Measurements from ENCODE around the gene PLA2G4E. TPM values are rescaled to one million over a fixed set of nuclear protein-coding genes. Genes with fewer than 3 reads are reported as not detected.

Gene PLA2G4E
- total RNA-seq, 6 experiments from 2014 or later: not detected

GRCh38 chr15:41971895-41972252 lies 49.0 kb downstream of the PLA2G4E start:
- intact Hi-C loops (cut with DNase I): no loop called here
- peaks cover 0 to 14% (median 3%) of the 10 kb centered on the region in 4 donors for H3K4me1 ChIP-seq
- ATAC-seq: peak; percentile 21 to 67 (median 53)

GRCh38 chr15:41971089-41971894 lies 49.5 kb downstream of the PLA2G4E start:
- DNase-seq (peak; percentile 59 to 73 (median 66)), ATAC-seq (peak; percentile 40 to 52 (median 51))
- WGBS (ENCODE audit: insufficient coverage, low coverage, low lambda C conversion rate, missing lambda C conversion rate): 4% methylated on average over 16 of the region's 16 CpGs
- H3K4me1 ChIP-seq: peaks cover 0 to 14% (median 3%) of the 10 kb centered on the region in 4 donors
- H3K4me3 ChIP-seq: peak overlapping the region; percentile 93 to 99 (median 94)
- no peaks in the 10 kb centered on the region for H3K27me3 ChIP-seq
- peak overlapping the region; percentile 87 to 96 (median 88) for H3K27ac ChIP-seq
- peak; percentile 54 for TF ChIP-seq POLR2A (IDR thresholded peaks at IDR 0.05)
- TF ChIP-seq CTCF (IDR thresholded peaks at IDR 0.05): peak in 1 of 4 donors; percentile 16
- intact Hi-C loops (cut with DNase I): no loop called here
- no peaks in the 10 kb centered on the region for H3K9me3 ChIP-seq
- H3K36me3 ChIP-seq: no peaks in the 10 kb centered on the region

More at GRCh38 chr15:41971895-41972252, 49.0 kb downstream of the PLA2G4E start:
- peak in 1 of 3 donors; percentile 70 for DNase-seq
- Histone ChIP-seq H3K27me3 (no peaks in the 10 kb centered on the region), H3K36me3 (no peaks in the 10 kb centered on the region), H3K4me3 (peak overlapping the region; percentile 93 to 99 (median 94)), H3K27ac (peak overlapping the region; percentile 87 to 96 (median 88)), H3K9me3 (no peaks in the 10 kb centered on the region)
- TF ChIP-seq CTCF (IDR thresholded peaks at IDR 0.05) (no peak), POLR2A (IDR thresholded peaks at IDR 0.05) (no peak)
- WGBS (ENCODE audit: insufficient coverage, low coverage, low lambda C conversion rate, missing lambda C conversion rate): 0% methylated on average over 10 of the region's 46 CpGs

- Histone ChIP-seq H3K27ac (peak overlapping the region in 2 of 3 donors; percentile 88 to 96), H3K27me3 (no peaks in the 10 kb centered on the region), H3K36me3 (no peaks in the 10 kb centered on the region), H3K9me3 (no peaks in the 10 kb centered on the region), H3K4me3 (peak overlapping the region in 1 of 3 donors; percentile 0), H3K4me1 (peaks cover 0 to 14% (median 3%) of the 10 kb centered on the region in 4 donors)
- WGBS (ENCODE audit: insufficient coverage, low coverage, low lambda C conversion rate, missing lambda C conversion rate): 71% methylated on average over 1 of the region's 1 CpG
- TF ChIP-seq CTCF (IDR thresholded peaks at IDR 0.05): no peak
- no peak for TF ChIP-seq POLR2A (IDR thresholded peaks at IDR 0.05)
- intact Hi-C loops (cut with DNase I): no loop called here
- DNase-seq: peak in 1 of 3 donors; percentile 25
- ATAC-seq: no peak
Observed at GRCh38 chr15:41970456-41970855, 50.4 kb downstream of the PLA2G4E start.

GRCh38 chr15:41969851-41970431 lies 50.9 kb downstream of the PLA2G4E start:
- Histone ChIP-seq H3K27me3 (no peaks in the 10 kb centered on the region), H3K4me1 (peaks cover 0 to 14% (median 3%) of the 10 kb centered on the region in 4 donors), H3K27ac (peak overlapping the region in 2 of 3 donors; percentile 14 to 96), H3K4me3 (peak overlapping the region in 1 of 3 donors; percentile 0), H3K9me3 (no peaks in the 10 kb centered on the region), H3K36me3 (no peaks in the 10 kb centered on the region)
- WGBS (ENCODE audit: insufficient coverage, low coverage, low lambda C conversion rate, missing lambda C conversion rate): 75% methylated on average over 3 of the region's 3 CpGs
- peak in 1 of 3 donors; percentile 30 for DNase-seq
- no peak for ATAC-seq
- TF ChIP-seq CTCF (IDR thresholded peaks at IDR 0.05) (no peak), POLR2A (IDR thresholded peaks at IDR 0.05) (no peak)
- intact Hi-C loops (cut with DNase I): no loop called here

Measured in right lobe of liver (tissue), 6 donors.